ENCODE data around the gene CTIF. TPM values are rescaled to one million over a fixed set of nuclear protein-coding genes. Genes with fewer than 3 reads are reported as not detected.

The CTIF gene
- total RNA-seq, 1 experiment from 2014 or later: 5.8 TPM

- intact Hi-C loops (cut with micrococcal nuclease): no loop called here
- Histone ChIP-seq H4K20me1 (ENCODE audit: low read length) (no peaks in the 10 kb centered on the region), H3K27me3 (ENCODE audit: low read length) (no peaks in the 10 kb centered on the region), H3K4me2 (ENCODE audit: low read length) (no peak overlapping the region), H2AFZ (ENCODE audit: low read length) (no peak overlapping the region), H3K36me3 (ENCODE audit: low read depth, low read length) (no peaks in the 10 kb centered on the region), H3K9me3 (ENCODE audit: low read length) (no peaks in the 10 kb centered on the region), H3K27ac (ENCODE audit: low read length) (no peak overlapping the region), H3K9me2 (replicated peaks; ENCODE audit: low read length) (no peaks in the 10 kb centered on the region), H3K4me1 (ENCODE audit: insufficient read depth, low read length) (no peaks in the 10 kb centered on the region), H3K79me2 (ENCODE audit: low read length) (no peaks in the 10 kb centered on the region), H3K9ac (ENCODE audit: low read length) (no peak overlapping the region), H3K4me3 (ENCODE audit: low read length) (no peak overlapping the region), H3F3A (ENCODE audit: low read length, unreplicated experiment) (no peaks in the 10 kb centered on the region)
- BruUV-seq (replicated peaks): no TSS peak
- no peak for ATAC-seq
- POLR2A ChIA-PET (ENCODE audit: unreplicated experiment): no interaction called here
- CTCF ChIA-PET: no interaction called here
- no peak for DNase-seq
- TF ChIP-seq CTCF (conservative IDR thresholded peaks at IDR 0.05; ENCODE audit: low read depth, low read length): no peak
Observed at GRCh38 chr18:48583573-48583972, 44.7 kb downstream of the CTIF start.

DNA sequence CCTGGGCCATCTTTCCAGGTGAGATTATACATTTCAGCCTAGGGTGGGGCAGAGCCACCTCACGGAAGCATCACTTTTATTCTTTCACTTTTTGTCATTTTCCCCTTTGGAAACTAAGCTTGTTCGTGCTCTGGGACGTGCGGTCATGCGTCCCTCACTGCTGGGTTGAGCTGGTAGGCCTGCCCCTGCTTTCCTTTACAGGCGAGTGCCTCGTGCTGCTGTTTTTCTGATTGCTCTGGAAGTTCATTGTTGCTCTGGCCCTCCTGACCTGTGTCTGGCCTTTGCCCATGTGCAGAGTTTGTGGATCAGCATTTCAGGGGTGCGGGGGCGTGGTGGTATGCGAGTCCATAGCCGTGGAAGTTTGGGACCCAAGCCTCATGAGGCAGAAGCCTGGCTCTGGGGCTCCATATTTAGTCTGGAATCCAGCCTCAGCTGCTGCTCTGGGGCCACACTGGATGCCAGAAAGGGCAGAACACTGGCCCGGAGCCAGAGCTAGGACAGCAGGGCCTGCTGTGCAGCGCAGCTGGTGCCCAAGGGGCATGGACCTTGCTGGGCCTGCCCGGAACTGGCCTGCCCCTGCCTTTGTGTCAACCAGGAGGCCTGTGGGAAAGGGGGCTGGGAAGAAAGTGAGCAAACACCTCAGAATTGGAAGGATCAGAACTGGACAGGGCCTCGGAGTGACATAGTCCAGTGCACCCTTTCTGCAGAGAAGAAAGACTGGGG, 51.1 kb downstream of the CTIF start:
- DNase-seq: no peak
- H4K20me1 ChIP-seq (ENCODE audit: low read length): no peaks in the 10 kb centered on the region
- no peaks in the 10 kb centered on the region for H3K79me2 ChIP-seq (ENCODE audit: low read length)
- H3K9ac ChIP-seq (ENCODE audit: low read length): no peak overlapping the region
- no peak overlapping the region for H3K27ac ChIP-seq (ENCODE audit: low read length)
- ChIA-PET CTCF (no interaction called here), POLR2A (ENCODE audit: unreplicated experiment) (no interaction called here)
- no peak overlapping the region for H2AFZ ChIP-seq (ENCODE audit: low read length)
- H3K36me3 ChIP-seq (ENCODE audit: low read depth, low read length): no peaks in the 10 kb centered on the region
- ATAC-seq: no peak
- no TSS peak for BruUV-seq (replicated peaks)
- H3K9me2 ChIP-seq (replicated peaks; ENCODE audit: low read length): no peaks in the 10 kb centered on the region
- intact Hi-C loops (cut with micrococcal nuclease): no loop called here
- no peak overlapping the region for H3K4me2 ChIP-seq (ENCODE audit: low read length)
- H3K27me3 ChIP-seq (ENCODE audit: low read length): no peaks in the 10 kb centered on the region
- no peaks in the 10 kb centered on the region for H3K4me1 ChIP-seq (ENCODE audit: insufficient read depth, low read length)
- H3F3A ChIP-seq (ENCODE audit: low read length, unreplicated experiment): no peaks in the 10 kb centered on the region
- H3K4me3 ChIP-seq (ENCODE audit: low read length): no peak overlapping the region
- TF ChIP-seq EZH2 (IDR thresholded peaks at IDR 0.05; ENCODE audit: low read length, unreplicated experiment) (no peak), EZH2phosphoT487 (IDR thresholded peaks at IDR 0.05; ENCODE audit: borderline replicate concordance, low read length) (no peak), CTCF (conservative IDR thresholded peaks at IDR 0.05; ENCODE audit: low read depth, low read length) (no peak)
- H3K9me3 ChIP-seq (ENCODE audit: low read length): no peaks in the 10 kb centered on the region

GRCh38 chr18:48590678-48591077, 51.8 kb downstream of the CTIF start:
- peak; percentile 61 for ATAC-seq
- TF ChIP-seq EZH2 (IDR thresholded peaks at IDR 0.05; ENCODE audit: low read length, unreplicated experiment): no peak
- TF ChIP-seq EZH2phosphoT487 (IDR thresholded peaks at IDR 0.05; ENCODE audit: borderline replicate concordance, low read length): no peak
- TF ChIP-seq CTCF (conservative IDR thresholded peaks at IDR 0.05; ENCODE audit: low read depth, low read length): no peak

More at GRCh38 chr18:48590678-48591077, 51.8 kb downstream of the CTIF start:
- Histone ChIP-seq H3K79me2 (ENCODE audit: low read length) (no peaks in the 10 kb centered on the region), H3K9ac (ENCODE audit: low read length) (no peak overlapping the region), H2AFZ (ENCODE audit: low read length) (no peak overlapping the region), H3K4me1 (ENCODE audit: insufficient read depth, low read length) (no peaks in the 10 kb centered on the region), H4K20me1 (ENCODE audit: low read length) (no peaks in the 10 kb centered on the region), H3K9me2 (replicated peaks; ENCODE audit: low read length) (no peaks in the 10 kb centered on the region), H3K4me3 (ENCODE audit: low read length) (no peak overlapping the region), H3K4me2 (ENCODE audit: low read length) (no peak overlapping the region), H3K27ac (ENCODE audit: low read length) (no peak overlapping the region), H3K27me3 (ENCODE audit: low read length) (no peaks in the 10 kb centered on the region), H3K9me3 (ENCODE audit: low read length) (no peaks in the 10 kb centered on the region), H3F3A (ENCODE audit: low read length, unreplicated experiment) (no peaks in the 10 kb centered on the region), H3K36me3 (ENCODE audit: low read depth, low read length) (no peaks in the 10 kb centered on the region)
- CTCF ChIA-PET: no interaction called here
- POLR2A ChIA-PET (ENCODE audit: unreplicated experiment): no interaction called here
- intact Hi-C loops (cut with micrococcal nuclease): no loop called here
- BruUV-seq (replicated peaks): no TSS peak
- DNase-seq: peak; percentile 48
